ENCODE measurements around the gene NIT2. TPM values are rescaled to one million over a fixed set of nuclear protein-coding genes. Genes with fewer than 3 reads are reported as not detected.

Gene NIT2
- total RNA-seq, 4 donors from 2014 or later: 13.5 to 45.2 (median 24.2) TPM

- in situ Hi-C loops (cut with MboI; ENCODE audit: low sequenced_read_pairs in 4 of 4) (no loop called here), intact Hi-C loops (cut with DNase I; ENCODE audit: low total_unique reads) (no loop called here)
- DNase-seq (no peak), ATAC-seq (no peak)
- Histone ChIP-seq H3K27me3 (no peaks in the 10 kb centered on the region), H3K4me3 (no peak overlapping the region), H3K27ac (no peak overlapping the region), H3K36me3 (peaks cover 0 to 88% of the 10 kb centered on the region in 2 donors), H3K9me3 (no peaks in the 10 kb centered on the region), H3K4me1 (no peaks in the 10 kb centered on the region)
- TF ChIP-seq CTCF (IDR thresholded peaks at IDR 0.05 in 4 of 5, conservative IDR thresholded peaks at IDR 0.05 in 1 of 5) (no peak), POLR2A (IDR thresholded peaks at IDR 0.05) (no peak)
Observed at GRCh38 chr3:100368441-100368840, 33.9 kb downstream of the NIT2 start.

- TF ChIP-seq POLR2A (IDR thresholded peaks at IDR 0.05): no peak
- no peak for TF ChIP-seq CTCF (IDR thresholded peaks at IDR 0.05 in 4 of 5, conservative IDR thresholded peaks at IDR 0.05 in 1 of 5)
- ATAC-seq: no peak
Observed at GRCh38 chr3:100370756-100371155, 36.2 kb downstream of the NIT2 start.

GRCh38 chr3:100374521-100374920 is 40.0 kb downstream of the NIT2 start:
- intact Hi-C loops (cut with DNase I; ENCODE audit: low total_unique reads): no loop called here
- H3K4me3 ChIP-seq: no peak overlapping the region
- ATAC-seq (no peak), DNase-seq (no peak)
- H3K4me1 ChIP-seq: no peaks in the 10 kb centered on the region
- H3K9me3 ChIP-seq: no peaks in the 10 kb centered on the region
- in situ Hi-C loops (cut with MboI; ENCODE audit: low sequenced_read_pairs in 4 of 4): no loop called here
- no peaks in the 10 kb centered on the region for H3K27me3 ChIP-seq
- H3K36me3 ChIP-seq: peaks cover 0 to 79% of the 10 kb centered on the region in 2 donors
- TF ChIP-seq POLR2A (IDR thresholded peaks at IDR 0.05): no peak
- no peak for TF ChIP-seq CTCF (IDR thresholded peaks at IDR 0.05 in 4 of 5, conservative IDR thresholded peaks at IDR 0.05 in 1 of 5)
- H3K27ac ChIP-seq: no peak overlapping the region

More at GRCh38 chr3:100370756-100371155, 36.2 kb downstream of the NIT2 start:
- Histone ChIP-seq H3K27me3 (no peaks in the 10 kb centered on the region), H3K9me3 (no peaks in the 10 kb centered on the region), H3K36me3 (peaks cover 0 to 76% of the 10 kb centered on the region in 2 donors), H3K4me1 (no peaks in the 10 kb centered on the region), H3K27ac (no peak overlapping the region), H3K4me3 (no peak overlapping the region)
- in situ Hi-C loops (cut with MboI; ENCODE audit: low sequenced_read_pairs in 4 of 4): no loop called here
- intact Hi-C loops (cut with DNase I; ENCODE audit: low total_unique reads): no loop called here
- DNase-seq: no peak

- H3K27ac ChIP-seq: no peak overlapping the region
- no peak for TF ChIP-seq POLR2A (IDR thresholded peaks at IDR 0.05)
- no peak for TF ChIP-seq CTCF (IDR thresholded peaks at IDR 0.05 in 4 of 5, conservative IDR thresholded peaks at IDR 0.05 in 1 of 5)
- H3K36me3 ChIP-seq: peaks cover 0 to 84% of the 10 kb centered on the region in 2 donors
- no peaks in the 10 kb centered on the region for H3K9me3 ChIP-seq
- H3K4me1 ChIP-seq: no peaks in the 10 kb centered on the region
- in situ Hi-C loops (cut with MboI; ENCODE audit: low sequenced_read_pairs in 4 of 4) (no loop called here), intact Hi-C loops (cut with DNase I; ENCODE audit: low total_unique reads) (no loop called here)
- ATAC-seq (no peak), DNase-seq (no peak)
- H3K4me3 ChIP-seq: no peak overlapping the region
- no peaks in the 10 kb centered on the region for H3K27me3 ChIP-seq
Observed at GRCh38 chr3:100376301-100376700, 41.7 kb downstream of the NIT2 start.
